GM12864 (cell line): Measurements from ENCODE around the gene ERBB2.
A peak's percentile ranks its signal among the peaks of the same experiment; 100 is the strongest.

Source experiments
- DNase-seq: peaks from one replicate; pipeline ENCODE4 v3.0.0-alpha.2; 2011; ENCODE audit warnings: low read depth
- H3K4me3 ChIP-seq: 2 replicates; pipeline ENCODE4 v1.5.1; 2011; ENCODE audit warnings: mild to moderate bottlenecking, low read depth, low read length, control low read depth
- TF ChIP-seq, protein P1 (sequence below): IDR thresholded peaks from 2 replicates; pipeline ENCODE4 v1.5.1; 2011; ENCODE audit warnings: low read depth, mild to moderate bottlenecking, moderate library complexity, low read length, control low read depth, inconsistent platforms; ENCODE audit errors: missing control alignments

The ERBB2 gene

DNA sequence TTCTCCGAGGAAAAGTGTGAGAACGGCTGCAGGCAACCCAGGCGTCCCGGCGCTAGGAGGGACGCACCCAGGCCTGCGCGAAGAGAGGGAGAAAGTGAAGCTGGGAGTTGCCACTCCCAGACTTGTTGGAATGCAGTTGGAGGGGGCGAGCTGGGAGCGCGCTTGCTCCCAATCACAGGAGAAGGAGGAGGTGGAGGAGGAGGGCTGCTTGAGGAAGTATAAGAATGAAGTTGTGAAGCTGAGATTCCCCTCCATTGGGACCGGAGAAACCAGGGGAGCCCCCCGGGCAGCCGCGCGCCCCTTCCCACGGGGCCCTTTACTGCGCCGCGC, at the start of gene ERBB2:
ERBB2 (plus strand) TSS at position 247 of the 330 bp plus-strand sequence. CDS start 175 bp downstream, outside the sequence.
- no peak within 1 kb of the TSS for H3K4me3 ChIP-seq
- TF ChIP-seq, protein P1, sequence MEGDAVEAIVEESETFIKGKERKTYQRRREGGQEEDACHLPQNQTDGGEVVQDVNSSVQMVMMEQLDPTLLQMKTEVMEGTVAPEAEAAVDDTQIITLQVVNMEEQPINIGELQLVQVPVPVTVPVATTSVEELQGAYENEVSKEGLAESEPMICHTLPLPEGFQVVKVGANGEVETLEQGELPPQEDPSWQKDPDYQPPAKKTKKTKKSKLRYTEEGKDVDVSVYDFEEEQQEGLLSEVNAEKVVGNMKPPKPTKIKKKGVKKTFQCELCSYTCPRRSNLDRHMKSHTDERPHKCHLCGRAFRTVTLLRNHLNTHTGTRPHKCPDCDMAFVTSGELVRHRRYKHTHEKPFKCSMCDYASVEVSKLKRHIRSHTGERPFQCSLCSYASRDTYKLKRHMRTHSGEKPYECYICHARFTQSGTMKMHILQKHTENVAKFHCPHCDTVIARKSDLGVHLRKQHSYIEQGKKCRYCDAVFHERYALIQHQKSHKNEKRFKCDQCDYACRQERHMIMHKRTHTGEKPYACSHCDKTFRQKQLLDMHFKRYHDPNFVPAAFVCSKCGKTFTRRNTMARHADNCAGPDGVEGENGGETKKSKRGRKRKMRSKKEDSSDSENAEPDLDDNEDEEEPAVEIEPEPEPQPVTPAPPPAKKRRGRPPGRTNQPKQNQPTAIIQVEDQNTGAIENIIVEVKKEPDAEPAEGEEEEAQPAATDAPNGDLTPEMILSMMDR: no peak
- DNase-seq: no peak

DNA sequence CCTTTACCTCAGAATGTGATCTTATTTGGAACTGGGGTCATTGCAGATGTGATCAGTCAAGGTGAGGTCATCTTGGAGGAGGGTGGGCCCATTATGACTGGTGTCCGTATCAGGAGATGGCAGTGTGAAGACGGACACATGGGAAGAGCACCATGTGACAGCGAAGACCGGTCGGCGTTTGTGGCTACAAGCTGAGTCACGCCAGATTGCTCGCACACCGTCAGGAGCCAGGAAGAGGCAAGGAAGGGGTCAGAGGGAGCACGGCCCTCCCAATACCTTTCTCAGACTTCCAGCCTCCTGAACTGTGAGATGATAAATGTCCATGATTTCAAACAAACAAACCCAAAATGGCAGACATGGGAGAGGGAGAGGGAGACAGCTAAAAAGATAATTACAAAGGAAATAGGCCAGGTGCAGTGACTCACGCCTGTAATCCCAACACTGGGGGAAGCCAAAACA, 49.7 kb upstream of the ERBB2 start:
- no peak for DNase-seq
- no peak overlapping the region for H3K4me3 ChIP-seq
- TF ChIP-seq, protein P1: no peak

DNA sequence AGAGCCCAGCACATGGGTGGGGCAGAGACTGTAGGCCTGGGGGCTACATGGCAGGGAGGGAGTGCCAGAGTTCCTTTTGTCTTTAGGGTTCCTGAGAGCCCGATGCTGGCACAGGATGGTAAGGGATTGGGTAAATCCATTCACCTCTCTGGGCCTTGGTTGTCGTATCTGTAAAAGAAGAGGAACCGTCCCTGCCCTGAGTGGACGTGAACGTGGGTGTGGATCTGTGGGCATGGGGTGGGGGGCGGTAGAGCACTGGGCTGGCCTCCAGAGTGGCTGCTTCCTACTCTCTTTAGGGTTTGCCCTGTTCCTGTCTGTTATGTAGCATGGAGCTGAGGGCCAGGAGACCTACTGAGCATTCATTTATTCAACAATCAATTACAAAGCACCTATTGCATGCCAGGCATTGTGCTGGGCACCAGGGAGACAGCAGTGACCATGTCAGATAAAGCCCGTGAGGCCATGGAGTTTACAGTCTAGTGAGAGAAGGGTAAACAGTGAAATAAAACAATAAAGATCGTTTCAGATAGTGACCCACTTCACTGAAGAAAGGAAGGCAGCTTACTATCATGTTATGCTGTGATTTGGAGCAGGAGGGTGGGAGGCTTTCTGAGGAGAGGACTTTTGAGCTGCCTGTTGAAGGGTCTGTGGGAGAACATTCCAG, 47.8 kb upstream of the ERBB2 start:
- no peak for DNase-seq
- H3K4me3 ChIP-seq: no peak overlapping the region
- TF ChIP-seq, protein P1: no peak

DNA sequence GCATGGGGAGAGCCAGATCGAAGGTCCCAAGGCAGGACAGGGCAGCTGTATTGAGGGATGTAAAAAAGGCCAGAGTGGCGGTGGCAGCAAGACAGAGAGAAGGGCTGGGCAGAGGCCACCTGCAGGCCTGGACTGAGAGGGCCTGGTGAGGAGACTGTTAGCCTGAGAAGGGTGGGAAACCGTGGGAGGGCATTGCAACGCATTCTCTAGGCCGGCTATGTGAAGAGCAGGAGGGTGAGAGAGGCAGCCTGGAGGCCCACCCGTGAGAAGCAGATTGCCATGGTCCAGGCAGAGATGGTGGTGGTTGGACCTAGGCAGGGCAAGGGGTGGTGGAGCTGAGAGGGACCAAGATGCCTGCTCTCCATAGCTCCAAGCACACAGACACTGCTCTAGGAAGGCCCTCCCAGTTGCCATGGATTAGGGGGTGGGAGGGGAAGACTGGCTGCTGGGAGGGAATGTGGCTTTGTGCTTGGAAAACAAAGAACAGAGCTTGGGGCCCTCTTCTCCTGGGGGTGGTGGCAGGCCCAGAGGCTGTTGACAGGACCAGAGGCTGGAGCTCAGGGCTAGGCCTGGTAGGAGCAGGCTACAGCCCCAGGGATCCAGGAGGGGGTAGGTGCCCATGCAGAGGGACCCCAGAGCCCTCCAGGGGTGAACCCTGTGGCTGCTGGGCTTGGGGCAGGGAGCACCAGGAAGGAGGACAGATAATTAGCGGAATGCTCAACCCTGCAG, 47.1 kb upstream of the ERBB2 start:
- TF ChIP-seq, protein P1: no peak
- H3K4me3 ChIP-seq: no peak overlapping the region
- no peak for DNase-seq

DNA sequence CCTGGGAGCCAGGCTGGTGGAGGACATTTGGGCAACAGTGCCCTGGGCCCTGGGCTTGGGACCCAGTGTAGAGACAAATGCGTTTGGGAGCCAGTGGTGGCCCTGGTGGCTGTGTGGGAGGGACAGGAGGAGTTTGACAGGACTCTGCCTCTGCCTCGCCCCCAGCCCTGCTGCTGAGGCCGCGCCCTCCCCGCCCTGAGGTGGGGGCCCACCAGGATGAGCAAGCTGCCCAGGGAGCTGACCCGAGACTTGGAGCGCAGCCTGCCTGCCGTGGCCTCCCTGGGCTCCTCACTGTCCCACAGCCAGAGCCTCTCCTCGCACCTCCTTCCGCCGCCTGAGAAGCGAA, 46.6 kb upstream of the ERBB2 start:
- no peak overlapping the region for H3K4me3 ChIP-seq
- DNase-seq: no peak
- TF ChIP-seq, protein P1: no peak

DNA sequence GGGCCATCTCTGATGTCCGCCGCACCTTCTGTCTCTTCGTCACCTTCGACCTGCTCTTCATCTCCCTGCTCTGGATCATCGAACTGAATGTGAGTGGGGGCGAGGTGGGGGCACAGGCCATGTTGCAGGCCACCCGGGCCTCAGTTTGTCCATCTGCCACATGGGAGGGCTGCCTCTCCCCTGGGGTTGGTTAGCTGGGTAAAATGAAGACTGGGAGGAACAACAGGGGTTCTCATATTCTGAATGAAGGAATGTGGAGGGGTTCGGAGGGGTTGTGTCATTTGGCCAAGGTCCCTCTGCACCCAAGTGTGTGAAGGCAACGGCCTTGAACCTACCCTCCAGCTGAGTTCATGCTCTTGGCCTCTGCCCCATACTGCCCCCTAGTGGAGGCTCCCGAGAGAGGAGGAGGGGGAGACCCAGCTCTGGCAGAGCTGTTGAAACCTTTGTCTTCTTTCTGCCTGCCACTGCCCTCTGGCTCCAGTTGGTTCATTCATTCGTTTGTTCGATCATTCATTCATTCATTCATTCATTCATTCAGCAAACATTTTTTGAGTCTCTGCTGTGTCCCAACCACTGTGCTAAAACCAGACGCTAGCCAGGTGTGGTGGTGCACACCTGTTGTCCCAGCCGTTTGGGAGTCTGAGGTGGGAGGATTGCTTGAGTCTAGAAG, 46.1 kb upstream of the ERBB2 start:
- TF ChIP-seq, protein P1: peak; percentile 100

More for the DNA sequence above, 46.1 kb upstream of the ERBB2 start:
- DNase-seq: no peak
- no peak overlapping the region for H3K4me3 ChIP-seq
